ENCODE data around the gene DCLRE1A.
"Not testable (repeated sequence)": the region's sequence is repeated elsewhere in the genome, so short reads cannot be mapped to it uniquely, and the experiment has no call there.

The DCLRE1A gene

DNA sequence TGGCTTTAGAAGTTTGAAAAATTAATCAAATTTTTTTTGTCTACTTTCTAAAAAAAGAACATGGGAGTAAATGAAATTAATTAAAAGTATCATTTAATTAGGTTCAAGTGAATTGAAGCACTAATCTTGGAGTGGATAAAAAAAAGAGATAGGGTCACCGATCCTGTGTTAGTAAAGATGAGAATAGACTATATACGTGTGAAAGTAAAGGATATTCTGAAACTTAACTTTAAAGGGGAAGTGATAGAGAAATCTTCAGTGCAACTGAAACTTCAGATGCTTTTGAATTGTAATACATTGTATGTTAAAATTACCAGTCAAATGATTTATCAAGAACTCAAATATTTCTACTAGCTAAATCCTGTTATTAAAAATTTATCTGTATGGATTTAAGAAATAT is 5.4 kb upstream of the DCLRE1A start:
- H3K4me3 ChIP-seq (ENCODE audit: low read depth, low read length), result no peak overlapping the region

DNA sequence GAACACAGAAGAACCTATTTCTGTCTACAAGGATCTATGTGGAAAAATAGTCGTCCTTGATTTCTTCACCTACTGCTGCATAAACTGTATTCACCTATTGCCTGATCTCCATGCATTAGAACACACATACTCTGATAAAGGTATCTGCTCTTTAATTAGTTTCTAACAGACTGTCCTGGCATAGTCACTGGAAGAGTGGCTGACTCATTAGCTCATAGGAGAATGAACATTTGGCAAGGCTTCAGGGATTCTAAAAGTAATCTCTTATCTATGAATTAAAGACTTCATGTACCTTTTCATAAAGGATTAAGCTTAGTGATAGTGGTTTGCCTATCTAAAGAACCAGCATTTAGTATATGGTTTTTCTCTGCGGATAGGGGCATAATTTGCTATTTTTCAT is 4.7 kb upstream of the DCLRE1A start:
- no peak overlapping the region for H3K4me3 ChIP-seq (ENCODE audit: low read depth, low read length)

DNA sequence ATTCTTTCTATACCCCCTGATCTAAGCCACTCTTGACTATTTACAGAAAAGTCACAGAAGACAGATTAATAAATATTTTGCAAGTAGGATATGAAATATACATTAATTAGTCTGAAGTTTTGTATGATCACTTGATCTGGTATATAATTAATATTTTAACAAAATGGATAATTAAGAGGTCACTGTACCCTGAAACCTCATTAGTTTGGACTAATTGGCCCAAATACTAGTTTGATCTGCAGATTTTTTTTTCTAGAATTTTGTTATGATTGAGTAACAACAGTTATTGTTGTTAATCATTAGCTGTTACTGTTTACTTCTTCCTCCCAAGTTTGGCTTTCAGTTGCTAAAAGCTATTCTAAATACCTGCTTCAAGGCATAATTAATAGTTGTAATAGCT is 3.3 kb upstream of the DCLRE1A start:
- H3K4me3 ChIP-seq (ENCODE audit: low read depth, low read length), result no peak overlapping the region

DNA sequence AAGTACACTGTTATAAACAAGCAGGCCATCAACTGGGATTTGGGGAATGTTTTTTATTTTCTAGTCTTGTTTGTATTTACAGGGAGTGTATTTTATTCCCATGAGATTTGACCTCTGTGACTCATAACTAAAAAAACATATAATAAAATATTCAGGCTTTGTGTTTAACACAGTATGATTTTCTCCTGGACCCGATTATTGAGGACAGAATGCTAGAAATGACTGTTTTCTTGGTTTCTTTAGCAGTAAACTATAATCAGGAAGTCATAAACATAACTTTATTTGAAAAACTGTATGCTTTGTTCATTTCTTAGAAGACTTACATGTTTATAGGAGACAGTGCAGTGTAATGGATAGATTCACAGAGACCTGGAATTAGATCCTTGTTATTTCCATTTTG is 2.7 kb upstream of the DCLRE1A start:
- H3K4me3 ChIP-seq (ENCODE audit: low read depth, low read length), result no peak overlapping the region

DNA sequence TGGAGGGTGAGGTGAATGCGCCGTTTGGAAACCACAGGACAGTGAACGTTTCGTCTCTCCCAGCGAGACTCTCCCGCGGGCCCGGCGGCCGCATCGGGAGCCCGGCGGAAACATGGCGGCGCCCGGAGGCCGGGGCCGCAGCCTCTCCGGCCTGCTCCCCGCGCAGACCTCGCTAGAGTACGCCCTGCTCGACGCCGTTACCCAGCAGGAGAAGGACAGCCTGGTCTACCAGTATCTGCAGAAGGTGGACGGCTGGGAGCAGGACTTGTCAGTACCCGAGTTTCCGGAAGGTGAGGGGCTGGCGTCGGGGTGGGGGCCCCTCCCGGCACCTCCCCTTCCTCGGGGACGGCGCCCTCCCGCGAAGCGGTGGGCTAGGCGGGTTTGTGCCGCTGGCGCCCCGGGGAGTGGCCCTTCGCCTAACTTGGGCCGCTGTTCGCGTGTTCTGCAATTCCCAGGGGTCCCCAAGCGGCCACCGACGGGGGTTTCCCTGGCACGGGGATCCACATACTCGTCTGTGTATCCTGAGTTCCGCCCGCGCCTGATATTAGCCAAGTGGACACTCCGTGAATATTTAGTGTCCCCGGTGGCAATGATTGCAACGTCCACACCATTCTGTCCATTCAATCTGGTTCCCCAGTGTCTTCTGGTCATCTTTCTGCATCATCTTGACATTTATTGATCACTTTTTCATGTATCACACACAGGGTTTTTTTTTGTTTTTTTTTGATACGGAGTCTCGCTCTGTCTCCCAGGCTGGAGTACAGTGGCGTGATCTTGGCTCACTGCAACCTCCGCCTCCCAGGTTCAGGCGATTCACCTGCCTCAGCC is 1.1 kb upstream of the DCLRE1A start:
- peak overlapping the region; percentile 88 for H3K4me3 ChIP-seq (ENCODE audit: low read depth, low read length)

DNA sequence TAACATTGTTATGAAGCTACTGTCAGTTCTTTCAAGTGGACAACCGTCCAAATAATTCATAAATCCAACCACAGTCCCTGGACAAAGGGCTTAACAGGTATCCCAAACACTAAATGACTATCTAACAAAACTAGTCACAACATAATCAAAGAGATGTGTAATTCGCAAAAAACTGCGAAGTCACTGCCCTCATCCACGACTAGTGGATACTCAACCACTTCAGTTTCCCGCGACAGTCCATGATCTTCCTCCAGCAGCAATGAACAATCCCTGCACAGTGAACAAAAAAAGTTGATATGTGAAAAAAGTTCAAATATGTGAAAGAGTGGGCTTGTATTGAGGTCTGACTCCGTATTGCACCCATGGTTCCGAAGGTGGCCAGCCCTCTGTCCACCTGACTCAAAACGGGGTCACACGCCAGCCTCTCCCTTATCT is 287 bp downstream of the DCLRE1A start:
- peak overlapping the region; percentile 88 for H3K4me3 ChIP-seq (ENCODE audit: low read depth, low read length)

DNA sequence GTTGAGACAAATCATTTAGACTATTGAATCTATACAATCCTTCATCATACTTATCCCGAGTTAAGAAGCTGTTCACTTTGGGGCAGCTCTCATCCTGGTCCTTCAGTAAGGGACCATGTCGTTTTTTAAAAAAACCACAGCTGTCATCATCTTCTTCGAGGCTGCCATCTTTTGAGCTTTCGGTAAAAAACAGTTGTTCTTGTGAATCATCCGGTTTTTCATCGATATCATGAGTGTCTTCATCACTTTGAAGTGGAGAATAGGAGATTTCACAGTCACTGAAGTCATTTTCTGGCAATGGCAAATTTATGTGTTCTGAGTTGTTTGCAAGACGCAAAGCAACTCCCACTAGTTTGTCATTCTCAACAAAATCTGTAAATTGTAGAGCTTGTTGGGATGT is 3.9 kb downstream of the DCLRE1A start:
- no peak overlapping the region for H3K4me3 ChIP-seq (ENCODE audit: low read depth, low read length)

DNA sequence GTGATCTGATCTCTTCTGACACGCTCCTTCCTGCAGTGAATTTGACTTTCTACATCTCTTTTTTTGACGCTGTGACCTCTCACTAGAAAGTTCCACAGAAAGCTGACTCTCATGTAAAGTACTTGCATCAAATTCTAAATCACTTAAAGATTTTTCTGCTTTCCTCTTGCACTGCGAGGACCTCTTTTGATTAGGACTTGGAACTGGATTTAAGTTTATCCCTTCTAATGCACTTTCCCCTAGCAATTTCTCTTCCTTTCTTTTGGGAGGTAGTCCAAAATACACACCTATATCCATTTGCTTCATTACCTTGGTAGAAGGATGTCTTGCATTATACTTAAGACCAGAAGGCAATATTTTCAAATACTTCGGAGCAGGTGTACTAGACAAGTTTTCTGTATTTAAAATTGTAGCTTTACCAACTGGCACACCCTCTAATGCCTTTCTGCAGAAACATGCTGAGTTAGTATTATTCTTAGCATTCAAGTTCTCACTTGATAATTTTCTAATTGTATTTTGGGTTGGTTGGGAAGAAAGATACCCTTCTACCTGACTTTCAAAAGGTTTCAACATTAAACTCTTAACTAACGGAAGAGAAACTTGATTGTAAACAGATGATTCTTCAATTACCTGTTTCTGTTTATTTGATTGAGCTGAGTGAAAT is 4.6 kb downstream of the DCLRE1A start:
- H3K4me3 ChIP-seq (ENCODE audit: low read depth, low read length), result no peak overlapping the region

DNA sequence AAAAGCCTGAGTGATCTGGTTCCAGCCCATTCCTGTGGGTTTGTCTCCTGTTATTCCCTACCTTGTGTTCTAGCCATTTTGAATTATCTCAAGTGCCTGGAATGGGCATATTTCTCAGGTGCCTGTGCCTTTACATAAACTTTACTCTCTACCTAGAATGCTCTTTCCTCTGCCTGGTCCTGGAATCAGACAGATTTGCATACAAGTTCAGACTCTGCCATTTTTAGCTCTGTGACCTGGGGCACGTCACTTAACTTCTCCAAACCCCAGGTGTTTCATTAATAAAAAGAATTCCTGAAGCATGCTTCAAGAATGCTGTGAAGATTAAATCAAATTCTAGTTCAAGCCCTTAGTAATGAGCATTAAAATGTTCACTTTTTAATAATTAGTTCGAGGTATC is 7.8 kb downstream of the DCLRE1A start:
- H3K4me3 ChIP-seq (ENCODE audit: low read depth, low read length), result no peak overlapping the region

DNA sequence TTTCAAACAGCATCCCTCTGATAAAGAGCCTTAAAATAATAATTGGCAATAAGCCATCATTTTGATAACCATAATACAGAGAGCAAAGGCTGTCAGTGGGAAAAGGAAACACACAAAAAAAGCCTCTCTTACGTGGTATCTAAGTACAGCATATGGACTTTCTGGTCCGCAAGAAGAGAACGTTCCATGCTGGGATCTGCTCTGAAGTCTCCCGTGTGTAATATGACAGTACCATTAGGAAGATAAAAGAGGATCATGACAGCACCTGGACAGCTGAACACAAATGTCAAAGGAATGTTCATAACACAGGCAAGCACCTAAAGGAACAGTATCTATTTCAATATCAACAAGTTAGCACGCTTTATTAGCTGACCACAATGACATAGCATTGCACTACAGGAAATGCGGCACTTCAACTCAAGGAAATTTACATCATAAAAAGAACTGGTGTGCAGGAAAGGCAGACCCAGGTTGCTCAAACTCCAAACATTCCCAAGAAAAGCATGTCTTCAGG is 9.9 kb downstream of the DCLRE1A start:
- no peak overlapping the region for H3K4me3 ChIP-seq (ENCODE audit: low read depth, low read length)

DNA sequence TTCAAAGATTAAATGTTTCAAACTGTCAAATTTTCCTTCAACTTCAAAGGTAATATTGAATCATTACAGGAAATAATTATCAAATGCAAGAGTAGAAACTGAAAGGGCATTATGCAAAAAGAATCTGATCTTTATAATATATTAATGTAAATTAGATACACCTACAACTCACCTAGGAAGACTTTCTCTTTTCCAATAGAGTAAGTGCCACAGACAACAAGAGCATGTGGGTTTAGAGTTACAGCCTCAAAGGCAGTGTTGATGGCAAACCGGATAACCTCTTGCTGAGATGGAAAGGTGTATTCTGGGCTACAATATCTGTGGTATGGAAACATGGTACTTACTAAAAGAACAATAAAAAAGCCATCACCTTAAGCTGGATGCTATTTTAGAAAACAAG is 11.7 kb downstream of the DCLRE1A start:
- no peak overlapping the region for H3K4me3 ChIP-seq (ENCODE audit: low read depth, low read length)

DNA sequence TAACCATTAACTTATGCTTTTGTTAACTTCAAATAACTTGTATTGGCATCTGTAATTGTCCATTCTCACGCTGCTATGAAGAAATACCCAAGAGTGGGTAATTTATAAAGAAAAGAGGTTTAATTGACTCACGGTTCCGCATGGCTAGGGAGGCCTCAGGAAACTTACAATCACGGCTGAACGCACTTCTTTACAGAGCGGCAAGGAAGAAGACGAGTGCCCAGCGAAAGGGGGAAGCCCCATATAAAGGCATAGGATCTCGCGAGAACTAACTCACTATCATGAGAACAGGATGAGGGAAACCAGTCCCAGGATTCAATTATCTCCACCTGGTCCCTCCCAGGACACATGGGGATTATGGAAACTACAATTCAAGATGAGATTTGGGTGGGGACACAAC is 25.3 kb downstream of the DCLRE1A start:
- not testable (repeated sequence) for H3K4me3 ChIP-seq (ENCODE audit: low read depth, low read length)

DNA sequence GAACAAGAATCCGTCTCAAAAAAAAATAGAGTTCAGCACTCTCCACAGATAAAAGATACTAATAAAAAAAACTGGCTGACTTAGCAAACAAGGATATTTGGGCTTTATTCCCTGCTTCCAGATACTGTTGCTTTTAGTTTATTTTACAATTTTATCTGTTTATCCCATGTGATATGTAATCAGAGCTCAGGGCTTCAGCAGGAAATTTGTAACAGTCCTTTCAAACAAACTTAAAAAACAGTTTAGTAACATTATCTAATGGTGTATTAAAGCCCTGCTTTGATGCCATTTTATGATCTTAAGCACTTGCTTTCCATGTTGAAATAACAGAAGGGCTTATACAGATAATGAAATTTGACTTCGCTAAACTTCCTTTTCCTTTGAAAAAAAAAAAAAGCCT is 28.1 kb downstream of the DCLRE1A start:
- H3K4me3 ChIP-seq (ENCODE audit: low read depth, low read length), result no peak overlapping the region

DNA sequence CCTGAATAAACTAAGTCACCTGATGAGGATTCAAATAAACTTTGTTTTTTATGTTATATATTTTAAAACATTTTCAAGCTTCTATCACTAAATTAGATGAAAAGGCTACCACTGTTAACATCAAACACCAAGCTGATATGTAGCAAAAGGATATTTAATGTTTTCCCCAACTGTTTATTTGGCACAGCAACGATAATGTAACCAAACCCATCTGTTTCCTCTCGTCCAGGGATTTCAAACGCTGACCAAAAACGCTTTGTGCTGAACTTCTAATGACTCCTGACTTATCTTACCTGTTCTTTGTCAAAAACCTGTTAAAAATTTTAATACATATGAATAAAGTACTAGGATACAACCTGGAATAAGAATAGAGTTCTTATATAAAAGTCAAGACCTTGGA is 30.5 kb downstream of the DCLRE1A start:
- no peak overlapping the region for H3K4me3 ChIP-seq (ENCODE audit: low read depth, low read length)

DNA sequence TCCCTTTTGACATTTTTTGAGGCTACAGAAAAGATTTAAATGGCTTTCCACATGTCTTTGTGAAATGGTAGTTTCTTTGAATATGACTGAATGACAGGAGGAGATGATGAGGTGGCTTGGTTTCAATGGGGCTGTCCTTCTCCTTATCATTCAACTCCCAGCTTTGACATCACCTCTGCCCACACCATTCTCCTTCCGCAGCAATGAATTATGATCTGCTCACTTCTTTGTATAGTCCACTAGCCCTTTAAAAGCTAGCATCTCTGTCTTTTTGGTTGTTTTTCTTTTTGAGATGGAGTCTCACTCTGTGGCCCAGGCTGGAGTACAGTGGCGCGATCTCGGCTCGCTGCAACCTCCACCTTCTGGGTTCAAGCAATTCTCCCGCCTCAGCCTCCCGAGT is 31.7 kb downstream of the DCLRE1A start:
- H3K4me3 ChIP-seq (ENCODE audit: low read depth, low read length), result no peak overlapping the region

DNA sequence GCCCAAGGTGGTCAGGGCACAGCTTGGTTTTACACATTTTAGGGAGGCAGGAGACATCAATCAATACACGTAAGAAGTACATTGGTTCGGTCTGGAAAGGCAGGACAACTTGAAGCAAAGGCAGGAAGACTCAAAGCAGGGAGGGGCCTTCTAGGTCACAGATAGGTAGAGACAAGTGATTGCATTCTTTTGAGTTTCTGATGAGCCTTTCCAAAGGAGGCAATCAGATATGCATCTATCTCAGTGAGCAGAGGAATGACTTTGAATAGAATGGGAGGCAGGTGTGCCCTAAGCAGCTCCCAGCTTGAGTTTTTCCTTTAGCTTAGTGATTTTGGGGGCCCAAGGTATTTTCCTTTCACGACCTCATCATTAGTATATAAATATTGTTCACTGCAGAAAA is 32.6 kb downstream of the DCLRE1A start:
- not testable (repeated sequence) for H3K4me3 ChIP-seq (ENCODE audit: low read depth, low read length)

DNA sequence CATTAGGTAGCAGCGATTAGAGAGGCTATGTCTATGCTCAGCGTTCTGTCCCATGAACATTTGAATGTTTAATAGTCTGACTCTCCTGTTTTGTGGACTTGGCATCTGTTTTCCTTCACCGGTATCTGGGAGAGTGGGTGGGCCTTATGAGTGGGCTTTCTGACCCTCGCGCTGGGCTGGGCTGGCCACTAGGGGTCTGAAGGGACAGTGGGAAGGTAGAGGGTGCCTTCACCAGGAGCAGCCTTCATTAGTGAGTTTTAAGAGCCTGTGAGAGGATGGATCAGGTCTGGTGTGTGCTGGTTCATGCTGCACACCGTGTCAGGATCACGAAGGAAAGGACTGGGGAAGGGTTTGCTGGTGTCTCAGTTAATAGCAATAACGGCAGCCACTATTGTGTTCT is 33.4 kb downstream of the DCLRE1A start:
- H3K4me3 ChIP-seq (ENCODE audit: low read depth, low read length), result no peak overlapping the region

DNA sequence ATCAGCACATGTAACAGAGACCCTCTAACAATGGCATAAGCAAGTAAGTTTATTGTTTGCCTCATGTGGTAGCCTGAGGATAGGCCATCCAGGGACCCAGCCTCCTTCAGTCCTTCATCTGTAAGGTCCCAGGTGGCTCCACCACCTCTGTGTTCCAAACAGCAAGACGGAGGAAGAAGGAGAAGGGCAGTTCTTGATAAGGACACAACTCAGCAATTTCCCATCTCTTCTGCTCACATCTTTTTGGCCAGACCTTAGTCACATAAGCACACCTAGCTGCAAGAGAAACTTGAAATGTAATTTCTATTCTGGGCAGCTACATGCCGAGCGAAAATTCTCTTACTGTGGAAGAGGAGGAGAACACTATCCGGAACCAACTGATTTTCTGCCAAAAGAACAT is 33.9 kb downstream of the DCLRE1A start:
- H3K4me3 ChIP-seq (ENCODE audit: low read depth, low read length), result no peak overlapping the region

DNA sequence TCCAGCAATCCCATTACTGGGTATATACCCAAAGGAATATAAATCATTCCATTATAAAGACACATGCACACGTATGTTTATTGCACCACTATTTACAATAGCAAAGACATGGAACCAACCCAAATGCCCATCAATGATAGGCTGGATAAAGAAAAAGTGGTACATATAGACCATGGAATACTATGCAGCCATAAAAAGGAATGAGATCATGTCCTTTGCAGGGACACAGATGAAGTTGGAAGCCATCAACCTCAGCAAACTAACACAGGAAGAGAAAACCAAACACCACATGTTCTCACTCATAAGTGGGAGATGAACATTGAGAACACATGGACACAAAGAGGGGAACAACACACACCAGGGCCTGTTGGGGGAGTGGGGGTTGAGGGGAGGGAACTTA is 39.2 kb downstream of the DCLRE1A start:
- H3K4me3 ChIP-seq (ENCODE audit: low read depth, low read length), result not testable (repeated sequence)

DNA sequence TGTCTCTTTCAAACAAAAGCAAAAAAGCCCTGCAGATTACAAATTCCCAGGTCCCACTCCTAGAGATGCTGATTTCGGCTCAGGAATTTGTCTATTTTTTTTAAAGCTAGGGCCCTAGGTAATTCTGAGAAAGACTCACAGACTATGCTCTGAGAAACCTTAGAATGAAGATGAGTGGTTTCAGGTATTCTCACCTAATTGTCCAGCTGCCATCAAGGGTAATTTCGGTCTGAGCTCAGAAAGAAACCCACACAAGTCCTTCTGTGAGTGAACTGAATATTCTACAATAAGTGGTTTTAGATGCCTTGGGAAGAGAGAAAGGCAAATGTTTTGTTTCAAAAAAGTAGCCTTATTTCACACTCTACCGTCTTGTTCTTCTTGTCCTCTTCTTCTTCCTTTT is 45.7 kb downstream of the DCLRE1A start:
- H3K4me3 ChIP-seq (ENCODE audit: low read depth, low read length), result no peak overlapping the region

DNA sequence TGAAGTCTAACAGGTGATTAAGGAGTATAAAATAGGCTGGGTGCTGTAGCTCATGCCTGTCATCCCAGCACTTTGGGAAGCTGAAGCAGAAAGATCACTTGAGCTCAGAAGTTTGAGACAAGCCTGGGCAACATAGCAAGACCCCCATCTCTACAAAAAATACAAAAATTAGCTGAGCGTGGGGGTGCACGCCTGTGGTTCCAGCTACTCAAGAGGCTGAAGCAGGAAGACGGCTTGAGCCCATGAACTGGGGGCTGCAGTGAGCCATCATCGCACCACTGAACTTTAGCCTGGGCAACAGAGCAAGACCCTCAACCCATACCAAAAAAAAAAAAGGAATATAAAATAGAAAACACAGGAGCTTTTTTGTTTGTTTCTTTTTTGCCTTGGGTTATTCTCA is 47.4 kb downstream of the DCLRE1A start:
- H3K4me3 ChIP-seq (ENCODE audit: low read depth, low read length), result no peak overlapping the region

DNA sequence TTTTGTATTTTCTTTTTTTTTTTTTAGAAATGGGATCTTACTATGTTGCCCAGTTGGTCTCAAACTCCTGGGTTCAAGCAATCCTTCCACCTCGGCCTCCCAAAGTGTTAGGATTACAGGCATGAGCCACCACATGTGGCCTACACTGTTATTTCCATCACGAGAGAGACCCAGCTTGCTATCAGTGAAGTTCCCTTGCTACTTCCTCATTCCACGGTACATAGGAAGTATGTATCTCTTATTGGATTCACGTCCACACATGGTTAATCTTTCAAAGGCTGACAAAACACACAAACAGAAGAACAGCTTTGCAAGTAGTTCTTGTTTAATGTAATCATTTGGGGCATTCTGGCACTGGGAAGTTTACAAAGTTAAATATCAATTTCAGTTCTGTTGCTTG is 50.9 kb downstream of the DCLRE1A start:
- H3K4me3 ChIP-seq (ENCODE audit: low read depth, low read length), result no peak overlapping the region

Data from iPS-11a (cell line).